Duodenal mucosa (tissue), 2 donors: ENCODE data around the gene PEPD.

Experiments used
- H3K27ac ChIP-seq: one replicate; pipeline ENCODE4 v1.7.0; 2013; ENCODE audit warnings: low read depth, low read length
- H3K27me3 ChIP-seq, 2 donors: one replicate each; pipeline ENCODE4 v1.7.0; 2013; ENCODE audit warnings: low read length in 2 of 2, control low read depth in 1 of 2; ENCODE audit not compliant: insufficient read depth in 2 of 2, control insufficient read depth in 1 of 2
- H3K36me3 ChIP-seq, 2 donors: one replicate each; pipeline ENCODE4 v1.7.0; 2013; ENCODE audit warnings: low read length in 2 of 2, control low read depth in 1 of 2; ENCODE audit not compliant: insufficient read depth in 2 of 2, control insufficient read depth in 1 of 2
- H3K4me1 ChIP-seq, 2 donors: one replicate each; pipeline ENCODE4 v1.7.0; 2013; ENCODE audit warnings: low read length in 2 of 2, control low read depth in 1 of 2; ENCODE audit not compliant: insufficient read depth in 2 of 2, control insufficient read depth in 1 of 2
- H3K4me3 ChIP-seq, 2 donors: one replicate each; pipeline ENCODE4 v1.7.0; 2013; ENCODE audit warnings: low read length in 2 of 2, low read depth in 1 of 2
- H3K9ac ChIP-seq, 2 donors: one replicate each; pipeline ENCODE4 v1.7.0; 2013; ENCODE audit warnings: low read length in 2 of 2, low read depth in 1 of 2
- H3K9me3 ChIP-seq, 2 donors: one replicate each; pipeline ENCODE4 v1.7.0; 2013; ENCODE audit warnings: low read length in 2 of 2, control low read depth in 1 of 2; ENCODE audit not compliant: control insufficient read depth in 1 of 2

PEPD gene

GRCh38 chr19:33527125-33527524 is 5.5 kb upstream of the PEPD start:
- no peaks in the 10 kb centered on the region for H3K9me3 ChIP-seq
- no peak overlapping the region for H3K9ac ChIP-seq
- H3K27me3 ChIP-seq, result no peaks in the 10 kb centered on the region
- H3K27ac ChIP-seq, result no peak overlapping the region
- H3K4me1 ChIP-seq, result peaks cover 3 to 6% of the 10 kb centered on the region in 2 donors
- H3K4me3 ChIP-seq, result no peak overlapping the region
- H3K36me3 ChIP-seq, result no peaks in the 10 kb centered on the region

GRCh38 chr19:33524024-33524664 is 2.6 kb upstream of the PEPD start:
- Histone ChIP-seq H3K36me3 (no peaks in the 10 kb centered on the region), H3K27me3 (no peaks in the 10 kb centered on the region), H3K4me3 (no peak overlapping the region), H3K9ac (no peak overlapping the region), H3K4me1 (peaks cover 21 to 28% of the 10 kb centered on the region in 2 donors), H3K9me3 (no peaks in the 10 kb centered on the region), H3K27ac (no peak overlapping the region)

- Histone ChIP-seq H3K9me3 (no peaks in the 10 kb centered on the region), H3K27me3 (no peaks in the 10 kb centered on the region), H3K27ac (no peak overlapping the region), H3K4me1 (peaks cover 25 to 38% of the 10 kb centered on the region in 2 donors), H3K4me3 (no peak overlapping the region), H3K9ac (no peak overlapping the region), H3K36me3 (no peaks in the 10 kb centered on the region)
These were observed 1.6 kb upstream of the PEPD start for GRCh38 chr19:33523167-33523566.

DNA sequence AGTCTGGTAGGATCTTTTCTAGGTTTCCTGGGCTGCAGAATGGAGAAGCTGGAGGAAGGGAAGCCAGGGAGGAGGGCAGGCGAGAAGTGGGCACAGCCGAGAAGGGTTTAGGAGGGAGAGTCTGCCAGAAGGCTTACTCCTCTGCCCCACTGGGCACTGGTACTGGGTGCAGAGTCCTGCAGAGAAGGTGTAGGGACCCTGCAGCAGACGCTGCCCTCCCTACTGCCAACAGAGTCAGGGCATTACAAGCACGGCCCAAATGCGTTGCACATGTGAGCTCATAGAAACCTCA is 726 bp upstream of the PEPD start:
- Histone ChIP-seq H3K9ac (no peak overlapping the region), H3K36me3 (no peaks in the 10 kb centered on the region), H3K27ac (no peak overlapping the region)

GRCh38 chr19:33520844-33521479 is 629 bp downstream of the PEPD start:
- Histone ChIP-seq H3K9me3 (no peaks in the 10 kb centered on the region), H3K27me3 (no peaks in the 10 kb centered on the region), H3K36me3 (no peaks in the 10 kb centered on the region), H3K9ac (peak overlapping the region; percentile 55 to 70), H3K4me1 (peaks cover 31 to 48% of the 10 kb centered on the region in 2 donors), H3K4me3 (peak overlapping the region; percentile 87 to 88), H3K27ac (no peak overlapping the region)

More for the DNA sequence above, 726 bp upstream of the PEPD start:
- Histone ChIP-seq H3K4me3 (peak overlapping the region; percentile 68 to 87), H3K4me1 (peaks cover 25 to 41% of the 10 kb centered on the region in 2 donors), H3K27me3 (no peaks in the 10 kb centered on the region), H3K9me3 (no peaks in the 10 kb centered on the region)

GRCh38 chr19:33520048-33520643 is 1.4 kb downstream of the PEPD start:
- Histone ChIP-seq H3K27ac (no peak overlapping the region), H3K4me3 (peak overlapping the region; percentile 87 to 88), H3K9ac (no peak overlapping the region), H3K36me3 (no peaks in the 10 kb centered on the region), H3K4me1 (peaks cover 39 to 56% of the 10 kb centered on the region in 2 donors), H3K27me3 (no peaks in the 10 kb centered on the region), H3K9me3 (no peaks in the 10 kb centered on the region)

DNA sequence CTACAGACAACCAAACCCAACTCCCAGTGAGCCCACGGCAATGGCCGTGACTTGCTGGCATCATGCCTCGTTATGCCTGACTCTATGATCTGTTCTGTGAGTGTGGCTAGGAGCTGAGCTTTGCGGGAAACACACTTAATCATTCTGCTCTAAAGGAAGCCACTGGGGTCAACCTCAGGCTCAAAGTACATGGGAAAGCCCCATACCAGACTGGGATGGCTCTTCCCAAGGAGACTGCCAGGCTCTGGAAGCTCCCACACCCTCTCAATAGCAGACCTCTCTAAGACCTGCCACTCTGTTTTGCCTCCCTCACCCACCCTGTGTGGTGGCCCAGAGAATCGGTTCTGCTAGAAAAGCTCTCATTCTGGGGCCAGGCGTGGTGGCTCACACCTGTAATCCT is 2.2 kb downstream of the PEPD start:
- H3K4me3 ChIP-seq, result peak overlapping the region; percentile 9 to 24
- no peak overlapping the region for H3K27ac ChIP-seq
- H3K36me3 ChIP-seq, result no peaks in the 10 kb centered on the region
- H3K9me3 ChIP-seq, result no peaks in the 10 kb centered on the region
- H3K4me1 ChIP-seq, result peaks cover 43 to 58% of the 10 kb centered on the region in 2 donors
- H3K9ac ChIP-seq, result no peak overlapping the region
- H3K27me3 ChIP-seq, result no peaks in the 10 kb centered on the region

GRCh38 chr19:33518541-33518940 is 3.0 kb downstream of the PEPD start:
- H3K4me3 ChIP-seq, result peak overlapping the region; percentile 9 to 24
- H3K9ac ChIP-seq, result no peak overlapping the region
- H3K27me3 ChIP-seq, result no peaks in the 10 kb centered on the region
- H3K9me3 ChIP-seq, result no peaks in the 10 kb centered on the region
- H3K27ac ChIP-seq, result no peak overlapping the region
- no peaks in the 10 kb centered on the region for H3K36me3 ChIP-seq
- H3K4me1 ChIP-seq, result peaks cover 43 to 58% of the 10 kb centered on the region in 2 donors

DNA sequence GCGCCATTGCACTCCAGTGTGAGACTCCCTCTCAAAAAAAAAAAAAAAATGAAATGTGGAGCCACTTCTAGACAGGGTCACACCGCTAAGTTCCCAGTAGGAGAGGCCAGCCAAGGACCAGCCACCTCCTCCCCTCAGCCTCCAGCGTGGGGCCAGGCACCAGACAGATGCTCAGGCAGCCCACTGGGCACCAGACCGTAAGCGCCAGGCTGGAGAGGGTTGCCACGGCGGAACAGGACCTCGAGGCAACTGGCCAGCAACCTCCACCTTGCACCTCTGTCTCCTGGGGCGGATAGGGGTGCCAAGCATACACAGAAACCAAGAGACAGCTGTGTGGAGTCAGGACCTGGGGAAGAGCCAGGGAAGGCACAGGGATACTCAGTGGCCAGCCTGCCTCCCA is 3.7 kb downstream of the PEPD start:
- Histone ChIP-seq H3K4me3 (no peak overlapping the region), H3K9me3 (no peaks in the 10 kb centered on the region), H3K27ac (no peak overlapping the region), H3K4me1 (peaks cover 43 to 58% of the 10 kb centered on the region in 2 donors), H3K9ac (no peak overlapping the region), H3K27me3 (no peaks in the 10 kb centered on the region), H3K36me3 (no peaks in the 10 kb centered on the region)

DNA sequence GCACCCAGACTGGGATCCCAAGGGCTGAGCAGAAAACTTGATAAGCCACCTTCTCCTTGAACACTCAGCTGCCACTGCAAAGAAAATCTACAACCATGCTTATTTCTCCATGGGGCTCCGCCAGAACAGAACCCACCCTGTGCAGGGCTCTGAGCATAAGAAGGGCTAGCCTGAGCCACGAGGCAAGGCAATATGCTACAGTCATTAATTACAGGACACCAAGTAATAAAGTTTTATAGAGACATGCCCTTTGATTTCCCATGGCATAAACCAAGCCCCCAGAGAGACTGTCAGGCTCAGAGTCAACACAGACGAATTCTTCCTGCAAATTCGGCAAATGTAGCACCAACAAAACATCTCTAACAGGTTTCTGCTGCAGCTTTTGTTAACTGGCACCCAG is 5.7 kb downstream of the PEPD start:
- Histone ChIP-seq H3K36me3 (peaks cover 0 to 15% of the 10 kb centered on the region in 2 donors), H3K4me3 (no peak overlapping the region), H3K27me3 (no peaks in the 10 kb centered on the region), H3K27ac (no peak overlapping the region), H3K9ac (no peak overlapping the region), H3K4me1 (peaks cover 35 to 46% of the 10 kb centered on the region in 2 donors), H3K9me3 (no peaks in the 10 kb centered on the region)
